ENCODE measurements around the gene PACSIN2. TPM values are rescaled to one million over a fixed set of nuclear protein-coding genes. Genes with fewer than 3 reads are reported as not detected.
"Not testable (repeated sequence)": the region's sequence is repeated elsewhere in the genome, so short reads cannot be mapped to it uniquely, and the experiment has no call there.

PACSIN2 gene
- total RNA-seq, 8 experiments from 2014 or later = 23.1 to 61.2 (median 39.0) TPM

GRCh38 chr22:42978453-42979103, 36.4 kb downstream of the PACSIN2 start:
- peak in 5 of 8 experiments; percentile 33 to 77 (median 50) for ATAC-seq (replicated peaks in 6 of 8)
- 0 to 100% (median 76%) methylated on average over 1 to 5 of the region's 5 CpGs; no CpG with 5 or more reads in 3 of the 10 experiments for WGBS, 10 experiments
- Histone ChIP-seq H3K27ac (no peak overlapping the region), H3K4me1 (replicated peaks in 1 of 2) (no peaks in the 10 kb centered on the region), H3K4me3 (no peak overlapping the region)
- in situ Hi-C loops (cut with MboI; ENCODE audit: low pct_unique_long_range_greater_than_20kb in 2 of 9, low sequenced_read_pairs in 9 of 9, unreplicated experiment in 9 of 9) = no loop called here

GRCh38 chr22:42977569-42977968, 37.4 kb downstream of the PACSIN2 start:
- Histone ChIP-seq H3K4me3 (no peak overlapping the region), H3K4me1 (replicated peaks in 1 of 2) (peaks cover 5 to 6% of the 10 kb centered on the region in 2 donors), H3K27ac (no peak overlapping the region)
- ATAC-seq (replicated peaks in 6 of 8) = no peak
- 60 to 100% (median 100%) methylated on average over 1 to 6 of the region's 6 CpGs; no CpG with 5 or more reads in 1 of the 10 experiments for WGBS, 10 experiments
- in situ Hi-C loops (cut with MboI; ENCODE audit: low pct_unique_long_range_greater_than_20kb in 2 of 9, low sequenced_read_pairs in 9 of 9, unreplicated experiment in 9 of 9) = no loop called here

- ATAC-seq (replicated peaks in 6 of 8) = peak in 3 of 8 experiments; percentile 65 to 84 (median 72)
- no peak overlapping the region for H3K27ac ChIP-seq
- no peak overlapping the region for H3K4me3 ChIP-seq
- in situ Hi-C loops (cut with MboI; ENCODE audit: low pct_unique_long_range_greater_than_20kb in 2 of 9, low sequenced_read_pairs in 9 of 9, unreplicated experiment in 9 of 9) = no loop called here
- peaks cover 5 to 6% of the 10 kb centered on the region in 2 donors for H3K4me1 ChIP-seq (replicated peaks in 1 of 2)
- 37 to 84% (median 68%) methylated on average over 1 to 7 of the region's 7 CpGs for WGBS, 10 experiments
Observed at GRCh38 chr22:42976217-42976933, 38.6 kb downstream of the PACSIN2 start.

- ATAC-seq (replicated peaks in 6 of 8) = no peak
- Histone ChIP-seq H3K4me3 (no peak overlapping the region), H3K4me1 (replicated peaks in 1 of 2) (peaks cover 5 to 6% of the 10 kb centered on the region in 2 donors), H3K27ac (no peak overlapping the region)
- 80 to 100% (median 90%) methylated on average over 1 to 3 of the region's 3 CpGs; no CpG with 5 or more reads in 5 of the 10 experiments for WGBS, 10 experiments
- in situ Hi-C loops (cut with MboI; ENCODE audit: low pct_unique_long_range_greater_than_20kb in 2 of 9, low sequenced_read_pairs in 9 of 9, unreplicated experiment in 9 of 9) = no loop called here
Observed at GRCh38 chr22:42974223-42974622, 40.7 kb downstream of the PACSIN2 start.

- in situ Hi-C loops (cut with MboI; ENCODE audit: low pct_unique_long_range_greater_than_20kb in 2 of 9, low sequenced_read_pairs in 9 of 9, unreplicated experiment in 9 of 9) = no loop called here
- H3K4me1 ChIP-seq (replicated peaks in 1 of 2) = peaks cover 5 to 6% of the 10 kb centered on the region in 2 donors
- no peak for ATAC-seq (replicated peaks in 6 of 8)
- WGBS, 10 experiments = 67 to 100% (median 86%) methylated on average over 1 to 5 of the region's 5 CpGs; no CpG with 5 or more reads in 3 of the 10 experiments
- H3K4me3 ChIP-seq = no peak overlapping the region
- H3K27ac ChIP-seq = no peak overlapping the region
Observed at GRCh38 chr22:42973536-42973881, 41.4 kb downstream of the PACSIN2 start.

GRCh38 chr22:42972649-42973535, 42.1 kb downstream of the PACSIN2 start:
- Histone ChIP-seq H3K4me3 (no peak overlapping the region), H3K4me1 (replicated peaks in 1 of 2) (peaks cover 5 to 6% of the 10 kb centered on the region in 2 donors), H3K27ac (no peak overlapping the region)
- WGBS, 10 experiments = 67 to 100% (median 96%) methylated on average over 2 to 9 of the region's 10 CpGs; no CpG with 5 or more reads in 1 of the 10 experiments
- ATAC-seq (replicated peaks in 6 of 8) = no peak
- in situ Hi-C loops (cut with MboI; ENCODE audit: low pct_unique_long_range_greater_than_20kb in 2 of 9, low sequenced_read_pairs in 9 of 9, unreplicated experiment in 9 of 9) = no loop called here

- H3K4me3 ChIP-seq; in situ Hi-C loops (cut with MboI; ENCODE audit: low pct_unique_long_range_greater_than_20kb in 2 of 9, low sequenced_read_pairs in 9 of 9, unreplicated experiment in 9 of 9); H3K4me1 ChIP-seq (replicated peaks in 1 of 2); ATAC-seq (replicated peaks in 6 of 8); H3K27ac ChIP-seq: not testable (repeated sequence)
- no CpG with 5 or more reads among the region's 25 CpGs for WGBS, 10 experiments
Observed at GRCh38 chr22:42971473-42971860, 43.5 kb downstream of the PACSIN2 start.

GRCh38 chr22:42970029-42970428, 44.9 kb downstream of the PACSIN2 start:
- WGBS, 10 experiments = 80 to 100% (median 95%) methylated on average over 1 to 4 of the region's 5 CpGs; no CpG with 5 or more reads in 1 of the 10 experiments
- H3K4me3 ChIP-seq = no peak overlapping the region
- H3K4me1 ChIP-seq (replicated peaks in 1 of 2) = peaks cover 8 to 11% of the 10 kb centered on the region in 2 donors
- H3K27ac ChIP-seq = no peak overlapping the region
- in situ Hi-C loops (cut with MboI; ENCODE audit: low pct_unique_long_range_greater_than_20kb in 2 of 9, low sequenced_read_pairs in 9 of 9, unreplicated experiment in 9 of 9) = no loop called here
- ATAC-seq (replicated peaks in 6 of 8) = no peak

- Histone ChIP-seq H3K4me1 (replicated peaks in 1 of 2) (peaks cover 9 to 16% of the 10 kb centered on the region in 2 donors), H3K4me3 (no peak overlapping the region), H3K27ac (no peak overlapping the region)
- peak in 1 of 8 experiments; percentile 50 for ATAC-seq (replicated peaks in 6 of 8)
- in situ Hi-C loops (cut with MboI; ENCODE audit: low pct_unique_long_range_greater_than_20kb in 2 of 9, low sequenced_read_pairs in 9 of 9, unreplicated experiment in 9 of 9) = no loop called here
- 10 to 100% (median 85%) methylated on average over 1 to 10 of the region's 12 CpGs; no CpG with 5 or more reads in 1 of the 10 experiments for WGBS, 10 experiments
Observed at GRCh38 chr22:42969348-42969975, 45.5 kb downstream of the PACSIN2 start.

- 13 to 93% (median 75%) methylated on average over 2 to 7 of the region's 8 CpGs; no CpG with 5 or more reads in 2 of the 10 experiments for WGBS, 10 experiments
- in situ Hi-C loops (cut with MboI; ENCODE audit: low pct_unique_long_range_greater_than_20kb in 2 of 9, low sequenced_read_pairs in 9 of 9, unreplicated experiment in 9 of 9) = no loop called here
- peak in 3 of 8 experiments; percentile 20 to 92 (median 86) for ATAC-seq (replicated peaks in 6 of 8)
- no peak overlapping the region for H3K4me3 ChIP-seq
- H3K27ac ChIP-seq = no peak overlapping the region
- H3K4me1 ChIP-seq (replicated peaks in 1 of 2) = peaks cover 5 to 21% of the 10 kb centered on the region in 2 donors
Observed at GRCh38 chr22:42967933-42968332, 47.0 kb downstream of the PACSIN2 start.

GRCh38 chr22:42967005-42967404, 47.9 kb downstream of the PACSIN2 start:
- no peak for ATAC-seq (replicated peaks in 6 of 8)
- in situ Hi-C loops (cut with MboI; ENCODE audit: low pct_unique_long_range_greater_than_20kb in 2 of 9, low sequenced_read_pairs in 9 of 9, unreplicated experiment in 9 of 9) = no loop called here
- 84 to 100% (median 100%) methylated on average over 1 to 8 of the region's 8 CpGs; no CpG with 5 or more reads in 2 of the 10 experiments for WGBS, 10 experiments

GRCh38 chr22:42966497-42966896, 48.5 kb downstream of the PACSIN2 start:
- in situ Hi-C loops (cut with MboI; ENCODE audit: low pct_unique_long_range_greater_than_20kb in 2 of 9, low sequenced_read_pairs in 9 of 9, unreplicated experiment in 9 of 9) = no loop called here
- Histone ChIP-seq H3K4me3 (no peak overlapping the region), H3K27ac (no peak overlapping the region), H3K4me1 (replicated peaks in 1 of 2) (peaks cover 2 to 24% of the 10 kb centered on the region in 2 donors)
- 78 to 100% (median 100%) methylated on average over 1 of the region's 1 CpG; no CpG with 5 or more reads in 3 of the 10 experiments for WGBS, 10 experiments
- peak in 1 of 8 experiments; percentile 24 for ATAC-seq (replicated peaks in 6 of 8)

More at GRCh38 chr22:42967005-42967404, 47.9 kb downstream of the PACSIN2 start:
- H3K4me1 ChIP-seq (replicated peaks in 1 of 2) = peaks cover 2 to 19% of the 10 kb centered on the region in 2 donors
- no peak overlapping the region for H3K4me3 ChIP-seq
- H3K27ac ChIP-seq = no peak overlapping the region
